ENCODE results near the gene TMEM61. TPM values are rescaled to one million over a fixed set of nuclear protein-coding genes. Genes with fewer than 3 reads are reported as not detected.

The TMEM61 gene
- total and polyA plus RNA-seq, 2 donors (not counting 1 experiment from before 2014, with no cell fraction given): not detected

DNA sequence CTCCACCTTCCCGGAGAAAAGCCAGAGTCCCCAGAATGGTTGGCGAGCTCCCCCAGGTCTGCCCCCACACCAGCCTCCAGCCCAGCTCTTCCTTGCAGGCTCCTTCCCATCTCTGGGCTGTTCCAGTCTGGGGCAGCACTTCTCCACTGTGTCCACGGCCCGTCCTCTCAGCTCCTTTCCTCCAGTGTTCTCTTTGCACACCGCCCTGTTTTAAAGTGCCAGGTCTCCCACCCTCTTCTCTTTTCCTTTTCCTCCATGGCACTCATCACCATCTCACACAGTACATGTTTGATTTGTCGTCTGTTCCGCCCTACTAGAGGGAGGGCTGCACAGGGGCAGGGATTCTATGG, 52.8 kb downstream of the TMEM61 start:
- H3K9ac ChIP-seq (ENCODE audit: insufficient read depth, low read length): no peak overlapping the region
- H3K9me3 ChIP-seq (ENCODE audit: control insufficient read depth, insufficient read depth, low read depth, low read length): no peaks in the 10 kb centered on the region
- H3K79me2 ChIP-seq (ENCODE audit: control insufficient read depth, insufficient read depth, low read length): no peaks in the 10 kb centered on the region
- no peaks in the 10 kb centered on the region for H3K4me1 ChIP-seq (ENCODE audit: control insufficient read depth, extremely low read depth, insufficient read depth, low read length)
- H2AFZ ChIP-seq (ENCODE audit: low read length): no peak overlapping the region
- no peaks in the 10 kb centered on the region for H3K36me3 ChIP-seq (ENCODE audit: control insufficient read depth, insufficient read depth, low read length)
- TF ChIP-seq, protein P1, sequence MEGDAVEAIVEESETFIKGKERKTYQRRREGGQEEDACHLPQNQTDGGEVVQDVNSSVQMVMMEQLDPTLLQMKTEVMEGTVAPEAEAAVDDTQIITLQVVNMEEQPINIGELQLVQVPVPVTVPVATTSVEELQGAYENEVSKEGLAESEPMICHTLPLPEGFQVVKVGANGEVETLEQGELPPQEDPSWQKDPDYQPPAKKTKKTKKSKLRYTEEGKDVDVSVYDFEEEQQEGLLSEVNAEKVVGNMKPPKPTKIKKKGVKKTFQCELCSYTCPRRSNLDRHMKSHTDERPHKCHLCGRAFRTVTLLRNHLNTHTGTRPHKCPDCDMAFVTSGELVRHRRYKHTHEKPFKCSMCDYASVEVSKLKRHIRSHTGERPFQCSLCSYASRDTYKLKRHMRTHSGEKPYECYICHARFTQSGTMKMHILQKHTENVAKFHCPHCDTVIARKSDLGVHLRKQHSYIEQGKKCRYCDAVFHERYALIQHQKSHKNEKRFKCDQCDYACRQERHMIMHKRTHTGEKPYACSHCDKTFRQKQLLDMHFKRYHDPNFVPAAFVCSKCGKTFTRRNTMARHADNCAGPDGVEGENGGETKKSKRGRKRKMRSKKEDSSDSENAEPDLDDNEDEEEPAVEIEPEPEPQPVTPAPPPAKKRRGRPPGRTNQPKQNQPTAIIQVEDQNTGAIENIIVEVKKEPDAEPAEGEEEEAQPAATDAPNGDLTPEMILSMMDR (conservative IDR thresholded peaks at IDR 0.05 in 1 of 2, IDR thresholded peaks at IDR 0.05 in 1 of 2; ENCODE audit: low read depth in 1 of 2, low read length in 2 of 2): no peak
- TF ChIP-seq EZH2 (IDR thresholded peaks at IDR 0.05; ENCODE audit: low read length, missing control alignments): no peak
- H3K4me3 ChIP-seq (replicated peaks in 1 of 4; ENCODE audit: control extremely low read depth in 1 of 4, insufficient read depth in 1 of 4, low read depth in 3 of 4, low read length in 4 of 4): no peak overlapping the region
- H4K20me1 ChIP-seq (ENCODE audit: control insufficient read depth, extremely low read depth, insufficient read depth, low read length): no peaks in the 10 kb centered on the region
- H3K27me3 ChIP-seq (ENCODE audit: control insufficient read depth, insufficient read depth, low read length): peaks cover 43% of the 10 kb centered on the region
- no peak overlapping the region for H3K27ac ChIP-seq (ENCODE audit: insufficient read depth, low read length)
- DNase-seq (ENCODE audit: low read depth in 2 of 2): no peak
- H3K4me2 ChIP-seq (ENCODE audit: extremely low read depth, insufficient read depth, low read length): no peak overlapping the region

GRCh38 chr1:55034476-55035133, 54.2 kb downstream of the TMEM61 start:
- no peak overlapping the region for H3K4me3 ChIP-seq (replicated peaks in 1 of 4; ENCODE audit: control extremely low read depth in 1 of 4, insufficient read depth in 1 of 4, low read depth in 3 of 4, low read length in 4 of 4)
- H3K27me3 ChIP-seq (ENCODE audit: control insufficient read depth, insufficient read depth, low read length): peaks cover 56% of the 10 kb centered on the region
- no peak overlapping the region for H3K4me2 ChIP-seq (ENCODE audit: extremely low read depth, insufficient read depth, low read length)
- H3K79me2 ChIP-seq (ENCODE audit: control insufficient read depth, insufficient read depth, low read length): no peaks in the 10 kb centered on the region
- H3K36me3 ChIP-seq (ENCODE audit: control insufficient read depth, insufficient read depth, low read length): no peaks in the 10 kb centered on the region
- H3K27ac ChIP-seq (ENCODE audit: insufficient read depth, low read length): no peak overlapping the region
- no peaks in the 10 kb centered on the region for H3K4me1 ChIP-seq (ENCODE audit: control insufficient read depth, extremely low read depth, insufficient read depth, low read length)
- TF ChIP-seq EZH2 (IDR thresholded peaks at IDR 0.05; ENCODE audit: low read length, missing control alignments): no peak
- TF ChIP-seq, protein P1 (conservative IDR thresholded peaks at IDR 0.05 in 1 of 2, IDR thresholded peaks at IDR 0.05 in 1 of 2; ENCODE audit: low read depth in 1 of 2, low read length in 2 of 2): no peak
- H4K20me1 ChIP-seq (ENCODE audit: control insufficient read depth, extremely low read depth, insufficient read depth, low read length): no peaks in the 10 kb centered on the region
- no peak overlapping the region for H3K9ac ChIP-seq (ENCODE audit: insufficient read depth, low read length)
- DNase-seq (ENCODE audit: low read depth in 2 of 2): no peak
- H3K9me3 ChIP-seq (ENCODE audit: control insufficient read depth, insufficient read depth, low read depth, low read length): no peaks in the 10 kb centered on the region
- no peak overlapping the region for H2AFZ ChIP-seq (ENCODE audit: low read length)

DNA sequence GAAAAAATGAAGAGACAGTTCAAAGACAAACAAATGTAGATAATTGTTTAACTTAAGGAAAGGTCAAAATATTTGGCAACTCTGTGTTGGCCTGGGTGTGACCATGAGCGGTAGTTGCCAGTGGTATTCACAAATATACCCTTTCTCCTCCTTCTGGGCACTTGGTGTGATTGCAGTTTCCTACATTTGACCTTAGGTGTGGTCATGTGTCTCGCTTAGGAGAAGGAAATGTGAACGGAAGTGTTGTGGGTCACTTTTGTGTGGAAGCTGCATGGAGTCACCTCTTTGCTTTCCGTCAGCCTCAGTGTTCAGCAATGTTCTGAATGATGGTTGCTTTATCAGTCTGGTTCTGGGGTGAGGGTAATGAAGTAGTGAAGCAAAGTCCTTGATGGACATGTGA, 55.5 kb downstream of the TMEM61 start:
- H2AFZ ChIP-seq (ENCODE audit: low read length): no peak overlapping the region
- TF ChIP-seq, protein P1 (conservative IDR thresholded peaks at IDR 0.05 in 1 of 2, IDR thresholded peaks at IDR 0.05 in 1 of 2; ENCODE audit: low read depth in 1 of 2, low read length in 2 of 2): peak in 1 of 2 donors; percentile 2
- TF ChIP-seq EZH2 (IDR thresholded peaks at IDR 0.05; ENCODE audit: low read length, missing control alignments): no peak

More for the DNA sequence above, 55.5 kb downstream of the TMEM61 start:
- no peaks in the 10 kb centered on the region for H3K4me1 ChIP-seq (ENCODE audit: control insufficient read depth, extremely low read depth, insufficient read depth, low read length)
- H3K4me3 ChIP-seq (replicated peaks in 1 of 4; ENCODE audit: control extremely low read depth in 1 of 4, insufficient read depth in 1 of 4, low read depth in 3 of 4, low read length in 4 of 4): no peak overlapping the region
- H3K4me2 ChIP-seq (ENCODE audit: extremely low read depth, insufficient read depth, low read length): no peak overlapping the region
- DNase-seq (ENCODE audit: low read depth in 2 of 2): no peak
- H3K79me2 ChIP-seq (ENCODE audit: control insufficient read depth, insufficient read depth, low read length): no peaks in the 10 kb centered on the region
- no peaks in the 10 kb centered on the region for H3K9me3 ChIP-seq (ENCODE audit: control insufficient read depth, insufficient read depth, low read depth, low read length)
- no peak overlapping the region for H3K9ac ChIP-seq (ENCODE audit: insufficient read depth, low read length)
- peaks cover 69% of the 10 kb centered on the region for H3K27me3 ChIP-seq (ENCODE audit: control insufficient read depth, insufficient read depth, low read length)
- H3K36me3 ChIP-seq (ENCODE audit: control insufficient read depth, insufficient read depth, low read length): no peaks in the 10 kb centered on the region
- H3K27ac ChIP-seq (ENCODE audit: insufficient read depth, low read length): no peak overlapping the region
- H4K20me1 ChIP-seq (ENCODE audit: control insufficient read depth, extremely low read depth, insufficient read depth, low read length): no peaks in the 10 kb centered on the region
